ENCODE data around the gene KRTAP3-2. TPM values are rescaled to one million over a fixed set of nuclear protein-coding genes. Genes with fewer than 3 reads are reported as not detected.

KRTAP3-2 gene
- total RNA-seq, 2 donors from 2014 or later, result not detected

GRCh38 chr17:40992666-40993065 is 7.0 kb downstream of the KRTAP3-2 start:
- TF ChIP-seq CTCF (conservative IDR thresholded peaks at IDR 0.05), result no peak
- 89 to 99% methylated on average over 1 to 3 of the region's 3 CpGs for WGBS, 2 experiments (ENCODE audit: insufficient coverage in 1 of 2, insufficient read length in 1 of 2)
- Histone ChIP-seq H3K36me3 (ENCODE audit: control insufficient read depth, insufficient read depth, low read length) (no peaks in the 10 kb centered on the region), H3K4me1 (ENCODE audit: control insufficient read depth, insufficient read depth, low read length) (no peaks in the 10 kb centered on the region), H3K9me3 (ENCODE audit: control insufficient read depth, low read length) (peaks cover 5% of the 10 kb centered on the region), H3K27me3 (ENCODE audit: control insufficient read depth, insufficient read depth, low read length, poor library complexity, severe bottlenecking) (no peaks in the 10 kb centered on the region), H3K4me3 (ENCODE audit: low read length) (no peak overlapping the region), H3K9ac (ENCODE audit: extremely low read depth, low read length, poor library complexity, severe bottlenecking) (no peak overlapping the region), H3K27ac (ENCODE audit: low read depth, low read length) (no peak overlapping the region)
- Mint-ChIP-seq H3K4me3 (no peak overlapping the region), H3K4me1 (peaks cover 6% of the 10 kb centered on the region), H3K27ac (no peak overlapping the region), H3K36me3 (ENCODE audit: low read depth) (no peaks in the 10 kb centered on the region), H3K9me3 (no peaks in the 10 kb centered on the region), H3K27me3 (ENCODE audit: insufficient read depth) (no peaks in the 10 kb centered on the region)
- no peak for DNase-seq

GRCh38 chr17:40986920-40987319 is 12.8 kb downstream of the KRTAP3-2 start:
- Histone ChIP-seq H3K27me3 (ENCODE audit: control insufficient read depth, insufficient read depth, low read length, poor library complexity, severe bottlenecking) (no peaks in the 10 kb centered on the region), H3K4me3 (ENCODE audit: low read length) (no peak overlapping the region), H3K27ac (ENCODE audit: low read depth, low read length) (no peak overlapping the region), H3K9me3 (ENCODE audit: control insufficient read depth, low read length) (peaks cover 5% of the 10 kb centered on the region), H3K9ac (ENCODE audit: extremely low read depth, low read length, poor library complexity, severe bottlenecking) (no peak overlapping the region), H3K36me3 (ENCODE audit: control insufficient read depth, insufficient read depth, low read length) (no peaks in the 10 kb centered on the region), H3K4me1 (ENCODE audit: control insufficient read depth, insufficient read depth, low read length) (no peaks in the 10 kb centered on the region)
- Mint-ChIP-seq H3K4me3 (no peak overlapping the region), H3K27ac (no peak overlapping the region), H3K27me3 (ENCODE audit: insufficient read depth) (peaks cover 7% of the 10 kb centered on the region), H3K9me3 (no peaks in the 10 kb centered on the region), H3K4me1 (no peaks in the 10 kb centered on the region), H3K36me3 (ENCODE audit: low read depth) (no peaks in the 10 kb centered on the region)
- WGBS, 2 experiments (ENCODE audit: insufficient coverage in 1 of 2, insufficient read length in 1 of 2), result 87 to 90% methylated on average over 6 to 8 of the region's 8 CpGs
- no peak for DNase-seq
- no peak for TF ChIP-seq CTCF (conservative IDR thresholded peaks at IDR 0.05)

GRCh38 chr17:40984226-40984625 is 15.5 kb downstream of the KRTAP3-2 start, which contains the start of gene KRT40:
KRT40 (minus strand) TSS chr17:40984326; CDS start chr17:40984273, 53 bp downstream.
- WGBS, 2 experiments (ENCODE audit: insufficient coverage in 1 of 2, insufficient read length in 1 of 2), result 85 to 88% methylated on average over 2 to 3 of the region's 3 CpGs
- TF ChIP-seq CTCF (conservative IDR thresholded peaks at IDR 0.05), result no peak
- no peaks in the 10 kb centered on the region for H3K36me3 Mint-ChIP-seq (ENCODE audit: low read depth)
- Histone ChIP-seq H3K27ac (ENCODE audit: low read depth, low read length) (no peak within 1 kb of the TSS), H3K36me3 (ENCODE audit: control insufficient read depth, insufficient read depth, low read length) (no peaks in the 10 kb centered on the region), H3K27me3 (ENCODE audit: control insufficient read depth, insufficient read depth, low read length, poor library complexity, severe bottlenecking) (no peaks in the 10 kb centered on the region), H3K9ac (ENCODE audit: extremely low read depth, low read length, poor library complexity, severe bottlenecking) (no peak within 1 kb of the TSS), H3K4me1 (ENCODE audit: control insufficient read depth, insufficient read depth, low read length) (peaks cover 8% of the 10 kb centered on the region), H3K4me3 (ENCODE audit: low read length) (no peak within 1 kb of the TSS), H3K9me3 (ENCODE audit: control insufficient read depth, low read length) (no peaks in the 10 kb centered on the region)
- H3K4me3 Mint-ChIP-seq, result no peak within 1 kb of the TSS
- H3K9me3 Mint-ChIP-seq, result no peaks in the 10 kb centered on the region
- H3K4me1 Mint-ChIP-seq, result peaks cover 10% of the 10 kb centered on the region
- no peak for DNase-seq
- peaks cover 7% of the 10 kb centered on the region for H3K27me3 Mint-ChIP-seq (ENCODE audit: insufficient read depth)
- no peak within 1 kb of the TSS for H3K27ac Mint-ChIP-seq

Data from endodermal cell (in vitro differentiated cells).